ENCODE data around the gene CRYBB1.
"Not testable (repeated sequence)": the region's sequence is repeated elsewhere in the genome, so short reads cannot be mapped to it uniquely, and the experiment has no call there.

CRYBB1 gene

GRCh38 chr22:26636296-26636695 lies 18.5 kb upstream of the CRYBB1 start:
- DNase-seq (ENCODE audit: low spot score) = no peak

GRCh38 chr22:26635117-26635516 lies 17.3 kb upstream of the CRYBB1 start:
- no peak for DNase-seq (ENCODE audit: low spot score)

- DNase-seq (ENCODE audit: low spot score) = no peak
Observed at GRCh38 chr22:26634189-26634588, 16.4 kb upstream of the CRYBB1 start.

- DNase-seq (ENCODE audit: low spot score) = no peak
Observed at GRCh38 chr22:26632422-26633155, 14.8 kb upstream of the CRYBB1 start.

GRCh38 chr22:26631282-26631681 lies 13.5 kb upstream of the CRYBB1 start:
- no peak for DNase-seq (ENCODE audit: low spot score)

GRCh38 chr22:26629988-26630761 lies 12.3 kb upstream of the CRYBB1 start:
- DNase-seq (ENCODE audit: low spot score) = no peak

- DNase-seq (ENCODE audit: low spot score) = no peak
Observed at GRCh38 chr22:26624803-26625202, 7.0 kb upstream of the CRYBB1 start.

- no peak for DNase-seq (ENCODE audit: low spot score)
Observed at GRCh38 chr22:26623984-26624383, 6.2 kb upstream of the CRYBB1 start.

- no peak for DNase-seq (ENCODE audit: low spot score)
Observed at GRCh38 chr22:26621663-26622062, 3.8 kb upstream of the CRYBB1 start, which contains the start of gene CRYBA4. Gene CRYBA4, plus strand, starts transcription at chr22:26621963. Its CDS starts 634 bp downstream, at chr22:26622597.

GRCh38 chr22:26620197-26620596 lies 2.4 kb upstream of the CRYBB1 start:
- DNase-seq (ENCODE audit: low spot score) = no peak

GRCh38 chr22:26619510-26619909 lies 1.7 kb upstream of the CRYBB1 start:
- no peak for DNase-seq (ENCODE audit: low spot score)

- DNase-seq (ENCODE audit: low spot score) = no peak
Observed at GRCh38 chr22:26618455-26618854, 628 bp upstream of the CRYBB1 start.

GRCh38 chr22:26616650-26617049 lies 1.2 kb downstream of the CRYBB1 start:
- DNase-seq (ENCODE audit: low spot score) = no peak

- no peak for DNase-seq (ENCODE audit: low spot score)
Observed at GRCh38 chr22:26615830-26616435, 1.9 kb downstream of the CRYBB1 start.

- DNase-seq (ENCODE audit: low spot score) = no peak
Observed at GRCh38 chr22:26615149-26615548, 2.7 kb downstream of the CRYBB1 start.

GRCh38 chr22:26614322-26614721 lies 3.5 kb downstream of the CRYBB1 start:
- no peak for DNase-seq (ENCODE audit: low spot score)

GRCh38 chr22:26613753-26614152 lies 4.1 kb downstream of the CRYBB1 start:
- not testable (repeated sequence) for DNase-seq (ENCODE audit: low spot score)

- DNase-seq (ENCODE audit: low spot score) = no peak
Observed at GRCh38 chr22:26612652-26613051, 5.2 kb downstream of the CRYBB1 start.

- DNase-seq (ENCODE audit: low spot score) = no peak
Observed at GRCh38 chr22:26610996-26611395, 6.8 kb downstream of the CRYBB1 start.

GRCh38 chr22:26610072-26610958 lies 7.5 kb downstream of the CRYBB1 start:
- DNase-seq (ENCODE audit: low spot score) = peak; percentile 52

- no peak for DNase-seq (ENCODE audit: low spot score)
Observed at GRCh38 chr22:26609287-26609686, 8.5 kb downstream of the CRYBB1 start.

GRCh38 chr22:26608129-26608528 lies 9.7 kb downstream of the CRYBB1 start:
- no peak for DNase-seq (ENCODE audit: low spot score)
